ENCODE measurements around the gene MAP2. TPM values are rescaled to one million over a fixed set of nuclear protein-coding genes. Genes with fewer than 3 reads are reported as not detected.

MAP2 gene
- total RNA-seq, 2 donors from 2014 or later: 1.8 TPM

- no peaks in the 10 kb centered on the region for H3K27me3 ChIP-seq (ENCODE audit: control insufficient read depth, insufficient read depth, low read length, poor library complexity, severe bottlenecking)
- peaks cover 15% of the 10 kb centered on the region for H3K9me3 ChIP-seq (ENCODE audit: control insufficient read depth, low read length)
- no peak overlapping the region for H3K9ac ChIP-seq (ENCODE audit: extremely low read depth, low read length, poor library complexity, severe bottlenecking)
- H3K4me1 ChIP-seq (ENCODE audit: control insufficient read depth, insufficient read depth, low read length): peaks cover 7% of the 10 kb centered on the region
- Mint-ChIP-seq H3K36me3 (ENCODE audit: low read depth) (no peaks in the 10 kb centered on the region), H3K27ac (no peak overlapping the region), H3K4me1 (peaks cover 20% of the 10 kb centered on the region), H3K4me3 (no peak overlapping the region), H3K27me3 (ENCODE audit: insufficient read depth) (peaks cover 3% of the 10 kb centered on the region), H3K9me3 (peaks cover 10% of the 10 kb centered on the region)
- H3K4me3 ChIP-seq (ENCODE audit: low read length): no peak overlapping the region
- no peaks in the 10 kb centered on the region for H3K36me3 ChIP-seq (ENCODE audit: control insufficient read depth, insufficient read depth, low read length)
- DNase-seq: no peak
- no peak for TF ChIP-seq CTCF (conservative IDR thresholded peaks at IDR 0.05)
- H3K27ac ChIP-seq (ENCODE audit: low read depth, low read length): no peak overlapping the region
Observed at GRCh38 chr2:209619782-209620181, 195.9 kb downstream of the MAP2 start.

GRCh38 chr2:209624192-209624938 is 200.5 kb downstream of the MAP2 start:
- H3K27ac Mint-ChIP-seq: no peak overlapping the region
- TF ChIP-seq CTCF (conservative IDR thresholded peaks at IDR 0.05): no peak
- DNase-seq: no peak
- H3K27me3 Mint-ChIP-seq (ENCODE audit: insufficient read depth): no peaks in the 10 kb centered on the region
- H3K27me3 ChIP-seq (ENCODE audit: control insufficient read depth, insufficient read depth, low read length, poor library complexity, severe bottlenecking): no peaks in the 10 kb centered on the region
- no peaks in the 10 kb centered on the region for H3K9me3 ChIP-seq (ENCODE audit: control insufficient read depth, low read length)
- no peaks in the 10 kb centered on the region for H3K36me3 Mint-ChIP-seq (ENCODE audit: low read depth)
- no peaks in the 10 kb centered on the region for H3K36me3 ChIP-seq (ENCODE audit: control insufficient read depth, insufficient read depth, low read length)
- WGBS, 2 experiments (ENCODE audit: insufficient coverage in 1 of 2, insufficient read length in 1 of 2): 91 to 100% methylated on average over 1 to 4 of the region's 4 CpGs
- no peak overlapping the region for H3K4me3 Mint-ChIP-seq
- no peaks in the 10 kb centered on the region for H3K4me1 ChIP-seq (ENCODE audit: control insufficient read depth, insufficient read depth, low read length)
- no peaks in the 10 kb centered on the region for H3K9me3 Mint-ChIP-seq
- H3K9ac ChIP-seq (ENCODE audit: extremely low read depth, low read length, poor library complexity, severe bottlenecking): no peak overlapping the region
- no peak overlapping the region for H3K27ac ChIP-seq (ENCODE audit: low read depth, low read length)
- H3K4me1 Mint-ChIP-seq: peaks cover 4% of the 10 kb centered on the region
- H3K4me3 ChIP-seq (ENCODE audit: low read length): no peak overlapping the region

GRCh38 chr2:209629597-209629996 is 205.8 kb downstream of the MAP2 start:
- Mint-ChIP-seq H3K27ac (no peak overlapping the region), H3K27me3 (ENCODE audit: insufficient read depth) (peaks cover 7% of the 10 kb centered on the region), H3K4me3 (no peak overlapping the region), H3K4me1 (no peaks in the 10 kb centered on the region), H3K36me3 (ENCODE audit: low read depth) (no peaks in the 10 kb centered on the region), H3K9me3 (no peaks in the 10 kb centered on the region)
- Histone ChIP-seq H3K27me3 (ENCODE audit: control insufficient read depth, insufficient read depth, low read length, poor library complexity, severe bottlenecking) (no peaks in the 10 kb centered on the region), H3K4me1 (ENCODE audit: control insufficient read depth, insufficient read depth, low read length) (no peaks in the 10 kb centered on the region), H3K9ac (ENCODE audit: extremely low read depth, low read length, poor library complexity, severe bottlenecking) (no peak overlapping the region), H3K27ac (ENCODE audit: low read depth, low read length) (no peak overlapping the region), H3K4me3 (ENCODE audit: low read length) (no peak overlapping the region), H3K36me3 (ENCODE audit: control insufficient read depth, insufficient read depth, low read length) (no peaks in the 10 kb centered on the region), H3K9me3 (ENCODE audit: control insufficient read depth, low read length) (no peaks in the 10 kb centered on the region)
- no peak for TF ChIP-seq CTCF (conservative IDR thresholded peaks at IDR 0.05)
- DNase-seq: no peak
